Smooth muscle cell of the pulmonary artery (primary cell): ENCODE measurements around the gene HOXD3. TPM values are rescaled to one million over a fixed set of nuclear protein-coding genes. Genes with fewer than 3 reads are reported as not detected.

Experiments used
- total RNA-seq: library from RNA; depleted of rRNA; stranded (reverse); fragments of >200 nt; gene quantifications from 2 replicates; pipeline ENCODE4 v1.2.3, GENCODE V29; 2014

HOXD3 gene
- 0.26 and 3.2 TPM in 2 replicates for total RNA-seq

DNA sequence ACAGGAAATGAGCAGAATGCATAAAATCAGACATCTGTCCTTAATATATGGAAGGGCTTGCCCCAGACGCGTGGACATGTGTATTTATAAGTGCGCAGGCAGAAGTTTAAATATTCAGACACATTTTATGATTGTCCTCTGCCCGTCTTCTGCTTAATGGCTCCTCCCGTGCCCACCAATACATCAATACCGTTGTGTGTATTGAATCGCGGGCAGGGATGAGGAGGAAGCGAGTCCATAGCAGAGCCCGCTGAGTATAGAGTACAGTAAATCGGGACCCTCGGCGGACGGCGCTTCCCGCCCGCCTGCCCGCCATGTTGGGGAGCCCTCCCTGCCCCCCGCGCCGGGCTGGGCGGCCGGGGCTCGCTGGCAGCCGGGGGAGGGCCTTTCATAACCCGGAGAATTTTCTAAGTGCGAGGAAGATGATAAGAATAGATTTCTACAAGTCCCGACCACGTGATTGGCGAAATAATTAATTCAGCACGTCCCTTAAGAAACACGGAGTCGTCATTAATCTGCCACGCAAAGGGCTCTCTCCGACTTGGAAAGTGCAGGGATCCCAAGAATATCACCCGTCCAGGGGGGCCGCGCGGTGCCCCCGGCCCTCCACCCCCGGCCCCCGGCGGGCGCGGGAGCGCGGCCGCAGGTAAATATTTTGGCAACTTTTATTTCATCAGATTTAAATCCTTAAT is at the start of gene HOXD3:
TSS of gene HOXD3 (plus strand) at position 501 of the 692 bp plus-strand sequence. CDS start 11,808 bp downstream, outside the sequence.

DNA sequence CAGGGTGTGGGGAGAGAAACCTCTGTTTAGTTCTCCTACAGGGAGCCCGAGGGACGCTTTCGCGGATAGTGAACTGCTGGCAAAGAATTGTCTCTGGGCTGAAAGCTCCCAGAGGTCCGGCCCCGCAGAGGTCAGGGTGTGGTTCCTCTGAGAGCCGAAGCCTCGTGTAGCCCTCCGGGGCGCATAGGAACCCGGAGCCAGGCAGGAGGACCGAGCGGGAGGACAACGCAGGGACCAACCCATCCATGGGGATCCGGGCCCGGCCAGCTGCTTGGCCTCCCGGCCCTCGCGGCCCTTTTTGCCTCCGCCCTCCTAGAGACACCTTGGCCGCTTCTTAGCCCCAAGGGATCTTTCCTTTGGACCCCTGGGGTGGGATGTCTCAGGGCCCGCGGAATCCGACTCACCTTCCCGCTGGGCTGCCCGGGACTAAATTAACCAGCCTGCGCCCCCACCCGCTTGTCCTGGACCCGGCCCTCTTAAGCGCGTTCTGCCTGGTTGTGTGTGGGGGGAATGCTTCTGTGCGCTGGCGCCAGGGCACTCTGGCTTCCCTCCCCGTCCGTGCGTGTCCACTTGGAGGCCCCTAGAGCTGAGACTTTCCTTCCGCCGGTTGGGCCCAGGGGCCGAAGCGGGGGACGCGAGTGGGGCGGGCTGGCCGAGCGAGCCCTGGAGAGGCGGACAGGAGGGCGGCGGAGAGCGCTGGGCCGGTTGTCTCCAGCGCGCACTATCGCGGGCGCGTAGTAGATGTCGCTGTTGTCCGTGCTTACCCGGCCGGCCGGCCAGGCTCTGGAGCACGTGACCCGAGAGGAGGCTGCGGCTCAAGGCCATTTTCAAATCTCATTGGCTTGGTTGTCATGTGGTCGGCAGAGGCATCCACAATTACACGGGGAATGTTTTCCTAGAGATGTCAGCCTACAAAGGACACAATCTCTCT is 41.0 kb upstream of the HOXD3 start, which contains the start of gene HOXD10:
TSS of gene HOXD10 (plus strand) at position 896 of the 931 bp plus-strand sequence. CDS start 56 bp downstream, outside the sequence.

DNA sequence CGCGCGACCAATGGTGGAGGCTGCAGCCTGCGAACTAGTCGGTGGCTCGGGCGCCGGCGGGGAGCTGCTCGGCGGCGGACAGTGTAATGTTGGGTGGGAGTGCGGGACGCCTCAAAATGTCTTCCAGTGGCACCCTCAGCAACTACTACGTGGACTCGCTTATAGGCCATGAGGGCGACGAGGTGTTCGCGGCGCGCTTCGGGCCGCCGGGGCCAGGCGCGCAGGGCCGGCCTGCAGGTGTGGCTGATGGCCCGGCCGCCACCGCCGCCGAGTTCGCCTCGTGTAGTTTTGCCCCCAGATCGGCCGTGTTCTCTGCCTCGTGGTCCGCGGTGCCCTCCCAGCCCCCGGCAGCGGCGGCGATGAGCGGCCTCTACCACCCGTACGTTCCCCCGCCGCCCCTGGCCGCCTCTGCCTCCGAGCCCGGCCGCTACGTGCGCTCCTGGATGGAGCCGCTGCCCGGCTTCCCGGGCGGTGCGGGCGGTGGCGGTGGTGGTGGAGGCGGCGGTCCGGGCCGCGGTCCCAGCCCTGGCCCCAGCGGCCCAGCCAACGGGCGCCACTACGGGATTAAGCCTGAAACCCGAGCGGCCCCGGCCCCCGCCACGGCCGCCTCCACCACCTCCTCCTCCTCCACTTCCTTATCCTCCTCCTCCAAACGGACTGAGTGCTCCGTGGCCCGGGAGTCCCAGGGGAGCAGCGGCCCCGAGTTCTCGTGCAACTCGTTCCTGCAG is 34.3 kb upstream of the HOXD3 start, which contains the start of gene HOXD9:
TSS of gene HOXD9 (plus strand) at position 37 of the 728 bp plus-strand sequence. CDS start at position 87, 50 bp downstream.

DNA sequence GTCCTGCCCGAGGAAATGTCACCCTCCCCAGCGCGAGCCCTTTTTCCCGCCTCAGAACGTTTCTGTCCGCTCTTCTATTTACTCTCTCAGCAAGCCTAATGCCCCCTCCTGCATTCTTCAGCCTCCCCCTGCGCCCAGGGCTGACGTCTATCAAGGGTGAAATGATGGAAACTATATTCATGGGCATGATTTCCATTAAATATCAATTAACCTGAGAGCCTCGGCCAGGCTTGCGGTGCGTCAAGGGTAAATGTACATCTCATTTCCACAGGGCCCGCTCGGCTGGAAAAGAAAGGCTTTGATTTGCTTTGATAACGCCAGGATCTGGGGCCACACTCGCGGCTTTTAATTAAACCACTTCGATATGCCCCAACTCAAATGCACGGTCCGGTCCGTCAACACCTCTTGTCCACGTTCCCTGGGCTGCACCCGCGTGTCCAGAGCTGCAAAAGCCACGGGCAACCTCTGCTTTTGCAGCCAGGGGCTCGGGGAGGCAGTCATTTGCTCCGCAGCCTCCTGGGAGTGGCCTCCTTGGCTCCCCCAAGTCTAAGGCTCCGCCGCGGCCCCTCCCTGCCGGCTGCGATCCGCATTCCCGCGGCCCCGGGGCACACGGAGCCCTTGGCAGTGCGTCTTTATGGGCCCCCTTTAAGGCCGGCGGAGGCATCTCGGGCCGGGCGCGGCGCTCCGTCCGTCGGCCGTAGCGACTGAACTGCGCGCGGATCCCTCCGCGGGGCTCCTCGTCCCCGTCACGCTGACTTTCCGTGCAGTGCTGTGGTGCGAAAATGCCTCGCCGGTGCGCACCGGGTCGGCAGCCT is 27.9 kb upstream of the HOXD3 start, which contains the start of gene HOXD8:
TSS of gene HOXD8 (plus strand) at position 724 of the 815 bp plus-strand sequence. CDS start 662 bp downstream, outside the sequence.

DNA sequence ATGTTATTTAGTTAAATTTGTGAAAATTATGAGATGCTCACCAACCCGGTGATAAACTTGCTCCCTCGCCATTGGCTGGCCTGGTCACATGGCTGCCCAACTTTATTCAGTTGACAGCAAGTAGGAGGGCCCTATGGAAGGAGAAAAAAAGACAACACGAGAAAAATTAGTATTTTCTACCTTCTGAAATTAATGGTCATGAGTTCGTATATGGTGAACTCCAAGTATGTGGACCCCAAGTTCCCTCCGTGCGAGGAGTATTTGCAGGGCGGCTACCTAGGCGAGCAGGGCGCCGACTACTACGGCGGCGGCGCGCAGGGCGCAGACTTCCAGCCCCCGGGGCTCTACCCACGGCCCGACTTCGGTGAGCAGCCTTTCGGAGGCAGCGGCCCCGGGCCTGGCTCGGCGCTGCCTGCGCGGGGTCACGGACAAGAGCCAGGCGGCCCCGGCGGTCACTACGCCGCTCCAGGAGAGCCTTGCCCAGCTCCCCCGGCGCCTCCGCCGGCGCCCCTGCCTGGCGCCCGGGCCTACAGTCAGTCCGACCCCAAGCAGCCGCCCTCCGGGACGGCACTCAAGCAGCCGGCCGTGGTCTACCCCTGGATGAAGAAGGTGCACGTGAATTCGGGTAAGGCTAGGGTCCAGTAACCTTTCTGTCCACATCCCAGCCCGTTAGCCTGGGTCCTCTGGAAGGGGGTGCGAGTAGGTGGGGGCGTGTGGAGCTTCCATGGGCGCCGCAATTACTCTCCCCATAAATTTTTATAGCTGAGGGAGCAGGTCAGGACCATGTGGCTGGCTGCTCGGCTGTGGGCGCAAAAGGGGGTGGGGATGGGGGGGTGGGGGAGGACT is 5.4 kb upstream of the HOXD3 start, which contains the start of gene HOXD4:
TSS of gene HOXD4 (plus strand) at position 109 of the 846 bp plus-strand sequence. CDS start at position 193, 84 bp downstream.

DNA sequence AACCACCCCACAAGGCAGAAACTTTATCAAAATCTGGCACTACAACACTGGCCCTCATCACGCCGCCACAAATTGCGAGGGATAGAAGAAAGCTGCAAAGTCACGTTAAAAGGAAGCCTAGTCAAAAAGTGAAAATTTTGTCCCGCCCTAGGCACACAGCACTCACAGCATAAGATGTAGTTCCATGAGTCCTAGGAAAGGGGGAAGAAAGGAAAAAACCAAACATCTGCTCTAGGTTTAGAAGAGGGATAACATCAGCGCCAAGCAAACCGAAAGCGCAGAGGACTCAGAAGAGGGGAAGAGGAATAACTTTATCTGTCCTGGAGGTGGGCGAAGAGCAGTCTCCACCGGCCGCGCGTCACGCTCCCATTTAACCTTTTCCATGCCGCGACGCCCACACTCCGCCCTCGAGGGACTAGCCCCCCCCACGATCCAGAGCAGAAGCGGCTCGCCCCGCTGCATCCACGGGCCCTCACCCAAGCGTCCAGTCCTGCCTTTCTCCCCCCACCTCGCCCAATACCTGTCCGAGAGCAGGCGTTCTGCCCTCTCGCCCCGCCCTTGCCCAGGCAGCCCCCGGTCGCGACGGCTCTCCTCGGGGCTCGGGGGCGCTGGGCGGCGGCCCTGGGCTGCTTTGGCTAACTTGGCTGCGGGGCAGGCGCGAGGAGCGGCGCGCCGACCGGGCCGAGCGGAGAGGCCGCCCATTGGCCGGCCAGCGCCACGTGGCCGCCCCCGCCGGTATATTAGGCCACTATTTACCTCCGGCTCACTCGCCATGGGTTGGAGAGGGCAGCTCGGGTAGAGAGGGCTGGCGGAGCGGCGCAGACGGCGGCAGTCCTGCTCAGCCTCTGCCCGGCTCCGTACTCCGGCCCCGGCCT is 31.0 kb downstream of the HOXD3 start, which contains the start of gene HOXD1:
TSS of gene HOXD1 (plus strand) at position 770 of the 875 bp plus-strand sequence. CDS start 134 bp downstream, outside the sequence.

Other genes with a start within 250 kb of the HOXD3 start
- gene LNPK, start 155.0 kb upstream of the HOXD3 start, total RNA-seq, result 61.6 and 65.9 TPM in 2 replicates
- gene EVX2, start 73.3 kb upstream of the HOXD3 start, total RNA-seq, result not detected in 2 replicates
- not detected in 2 replicates for gene HOXD13, start 64.6 kb upstream of the HOXD3 start, total RNA-seq
- gene HOXD12, start 57.5 kb upstream of the HOXD3 start, total RNA-seq, result not detected in 2 replicates
- not detected in 2 replicates for gene HOXD11, start 50.0 kb upstream of the HOXD3 start, total RNA-seq
- gene HOXD10, start 40.5 kb upstream of the HOXD3 start, total RNA-seq, result not detected in 2 replicates
- not detected in 2 replicates for gene HOXD9, start 34.6 kb upstream of the HOXD3 start, total RNA-seq
- gene HOXD8, start 27.6 kb upstream of the HOXD3 start, total RNA-seq, result 0.46 and 1.4 TPM in 2 replicates
- gene HOXD4, start 5.8 kb upstream of the HOXD3 start, total RNA-seq, result 0.46 and 4.6 TPM in 2 replicates
- gene HOXD1, start 31.4 kb downstream of the HOXD3 start, total RNA-seq, result 0.13 TPM in 1 of 2 replicates, not detected in the other
- gene MTX2, start 112.1 kb downstream of the HOXD3 start, total RNA-seq, result 17.9 and 21.7 TPM in 2 replicates